ENCODE results near the gene XPR1. TPM values are rescaled to one million over a fixed set of nuclear protein-coding genes. Genes with fewer than 3 reads are reported as not detected.

The XPR1 gene
- total RNA-seq, 1 experiment from 2014 or later, result 30.7 TPM

DNA sequence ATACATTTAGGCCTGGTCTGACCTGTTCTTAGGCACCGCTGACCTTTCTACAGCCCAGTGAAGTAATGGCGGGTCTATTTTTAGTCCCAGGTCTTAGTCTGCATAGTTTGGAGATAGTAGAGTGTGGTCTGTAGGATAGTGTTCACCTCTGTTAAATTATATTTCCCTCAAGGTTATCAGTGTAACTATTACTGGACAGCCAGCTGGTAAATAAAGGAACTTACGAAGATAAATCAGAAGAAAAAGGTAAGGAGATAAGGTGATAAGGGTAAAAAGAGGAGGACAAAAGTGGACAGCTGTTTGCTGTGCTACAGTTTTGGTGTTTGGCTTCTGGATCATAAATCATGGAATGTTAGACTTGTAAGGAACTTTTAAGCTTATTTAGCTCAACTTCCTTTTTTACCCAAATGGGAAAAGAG lies 8.7 kb downstream of the XPR1 start:
- intact Hi-C loops (cut with micrococcal nuclease; ENCODE audit: unreplicated experiment), result no loop called here
- ChIA-PET POLR2A (ENCODE audit: low non-redundant PET) (no interaction called here), CTCF (no interaction called here)
- no TSS peak for BruUV-seq (replicated peaks)
- H3K9me3 ChIP-seq (ENCODE audit: low read depth, low read length, poor library complexity, severe bottlenecking), result no peaks in the 10 kb centered on the region
- H3K27me3 ChIP-seq (replicated peaks; ENCODE audit: insufficient read depth, low read depth, low read length, poor library complexity), result no peaks in the 10 kb centered on the region
- TF ChIP-seq EZH2 (IDR thresholded peaks at IDR 0.05; ENCODE audit: borderline replicate concordance, low read depth, low read length, poor library complexity, severe bottlenecking), result no peak
- TF ChIP-seq, protein P1, sequence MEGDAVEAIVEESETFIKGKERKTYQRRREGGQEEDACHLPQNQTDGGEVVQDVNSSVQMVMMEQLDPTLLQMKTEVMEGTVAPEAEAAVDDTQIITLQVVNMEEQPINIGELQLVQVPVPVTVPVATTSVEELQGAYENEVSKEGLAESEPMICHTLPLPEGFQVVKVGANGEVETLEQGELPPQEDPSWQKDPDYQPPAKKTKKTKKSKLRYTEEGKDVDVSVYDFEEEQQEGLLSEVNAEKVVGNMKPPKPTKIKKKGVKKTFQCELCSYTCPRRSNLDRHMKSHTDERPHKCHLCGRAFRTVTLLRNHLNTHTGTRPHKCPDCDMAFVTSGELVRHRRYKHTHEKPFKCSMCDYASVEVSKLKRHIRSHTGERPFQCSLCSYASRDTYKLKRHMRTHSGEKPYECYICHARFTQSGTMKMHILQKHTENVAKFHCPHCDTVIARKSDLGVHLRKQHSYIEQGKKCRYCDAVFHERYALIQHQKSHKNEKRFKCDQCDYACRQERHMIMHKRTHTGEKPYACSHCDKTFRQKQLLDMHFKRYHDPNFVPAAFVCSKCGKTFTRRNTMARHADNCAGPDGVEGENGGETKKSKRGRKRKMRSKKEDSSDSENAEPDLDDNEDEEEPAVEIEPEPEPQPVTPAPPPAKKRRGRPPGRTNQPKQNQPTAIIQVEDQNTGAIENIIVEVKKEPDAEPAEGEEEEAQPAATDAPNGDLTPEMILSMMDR (conservative IDR thresholded peaks at IDR 0.05; ENCODE audit: low read depth, low read length), result no peak
- H3K4me3 ChIP-seq (ENCODE audit: low read depth, low read length, poor library complexity, severe bottlenecking), result no peak overlapping the region
- no peak for DNase-seq (ENCODE audit: low spot score)
- no peak overlapping the region for H3K27ac ChIP-seq (ENCODE audit: low read depth, low read length, poor library complexity, severe bottlenecking)
- H3K36me3 ChIP-seq (ENCODE audit: insufficient read depth, low read length, poor library complexity, severe bottlenecking), result no peaks in the 10 kb centered on the region
- peaks cover 30% of the 10 kb centered on the region for H3K4me1 ChIP-seq (ENCODE audit: insufficient read depth, low read length, poor library complexity, severe bottlenecking)

DNA sequence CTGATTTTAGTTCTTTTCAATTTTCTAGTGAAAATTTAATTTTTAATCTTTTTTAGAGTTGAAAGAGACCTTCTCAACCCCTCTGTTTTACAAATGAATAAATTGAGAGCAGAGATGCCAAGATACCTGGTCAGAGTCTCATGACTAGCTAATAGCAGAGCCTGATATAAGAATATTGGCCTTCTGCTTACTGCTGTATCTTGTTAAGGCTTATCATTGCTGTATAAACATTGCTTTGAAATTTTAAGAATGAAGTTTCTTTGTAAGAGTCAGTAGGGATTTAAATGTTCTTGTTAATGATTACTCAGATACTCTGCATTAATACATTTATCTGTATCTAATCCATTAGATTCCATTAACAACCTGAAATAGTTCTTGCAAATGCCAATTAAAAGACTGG lies 9.8 kb downstream of the XPR1 start:
- no peak for DNase-seq (ENCODE audit: low spot score)
- H3K4me3 ChIP-seq (ENCODE audit: low read depth, low read length, poor library complexity, severe bottlenecking), result no peak overlapping the region
- no peaks in the 10 kb centered on the region for H3K27me3 ChIP-seq (replicated peaks; ENCODE audit: insufficient read depth, low read depth, low read length, poor library complexity)
- CTCF ChIA-PET, result no interaction called here
- H3K9me3 ChIP-seq (ENCODE audit: low read depth, low read length, poor library complexity, severe bottlenecking), result no peaks in the 10 kb centered on the region
- no peaks in the 10 kb centered on the region for H3K36me3 ChIP-seq (ENCODE audit: insufficient read depth, low read length, poor library complexity, severe bottlenecking)
- TF ChIP-seq, protein P1 (conservative IDR thresholded peaks at IDR 0.05; ENCODE audit: low read depth, low read length), result no peak
- TF ChIP-seq EZH2 (IDR thresholded peaks at IDR 0.05; ENCODE audit: borderline replicate concordance, low read depth, low read length, poor library complexity, severe bottlenecking), result no peak
- POLR2A ChIA-PET (ENCODE audit: low non-redundant PET), result interaction anchor here (0.7 kb wide), 1 partner anchor 1570 kb away, joined by 3 read pairs; no protein-coding TSS in a partner anchor
- no TSS peak for BruUV-seq (replicated peaks)
- intact Hi-C loops (cut with micrococcal nuclease; ENCODE audit: unreplicated experiment), result no loop called here
- peaks cover 18% of the 10 kb centered on the region for H3K4me1 ChIP-seq (ENCODE audit: insufficient read depth, low read length, poor library complexity, severe bottlenecking)
- no peak overlapping the region for H3K27ac ChIP-seq (ENCODE audit: low read depth, low read length, poor library complexity, severe bottlenecking)

DNA sequence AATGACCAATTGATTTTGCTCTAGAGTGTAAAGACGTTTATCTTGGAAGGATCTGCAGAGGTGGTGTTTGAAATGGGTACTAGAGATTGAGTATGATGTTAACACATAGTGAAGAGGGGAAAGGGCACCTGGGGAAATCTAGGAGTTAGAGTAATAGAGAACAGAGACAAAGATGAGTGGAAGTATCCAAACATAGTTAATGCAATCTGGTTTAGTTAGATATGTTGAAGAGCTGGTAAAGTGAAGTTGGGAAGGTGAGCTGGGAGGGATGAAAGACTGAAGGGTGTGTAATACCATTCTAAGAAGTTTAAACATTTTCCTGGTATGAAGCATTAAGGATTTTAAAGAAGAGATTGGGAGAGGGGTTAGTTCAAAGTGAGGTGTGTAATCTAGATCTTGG lies 11.0 kb downstream of the XPR1 start:
- DNase-seq (ENCODE audit: low spot score), result no peak
- no TSS peak for BruUV-seq (replicated peaks)
- H3K27me3 ChIP-seq (replicated peaks; ENCODE audit: insufficient read depth, low read depth, low read length, poor library complexity), result no peaks in the 10 kb centered on the region

More for the DNA sequence above, 11.0 kb downstream of the XPR1 start:
- intact Hi-C loops (cut with micrococcal nuclease; ENCODE audit: unreplicated experiment), result no loop called here
- TF ChIP-seq, protein P1 (conservative IDR thresholded peaks at IDR 0.05; ENCODE audit: low read depth, low read length), result no peak
- no peak for TF ChIP-seq EZH2 (IDR thresholded peaks at IDR 0.05; ENCODE audit: borderline replicate concordance, low read depth, low read length, poor library complexity, severe bottlenecking)
- Histone ChIP-seq H3K36me3 (ENCODE audit: insufficient read depth, low read length, poor library complexity, severe bottlenecking) (no peaks in the 10 kb centered on the region), H3K9me3 (ENCODE audit: low read depth, low read length, poor library complexity, severe bottlenecking) (no peaks in the 10 kb centered on the region), H3K4me1 (ENCODE audit: insufficient read depth, low read length, poor library complexity, severe bottlenecking) (peaks cover 17% of the 10 kb centered on the region), H3K27ac (ENCODE audit: low read depth, low read length, poor library complexity, severe bottlenecking) (no peak overlapping the region), H3K4me3 (ENCODE audit: low read depth, low read length, poor library complexity, severe bottlenecking) (no peak overlapping the region)
- ChIA-PET POLR2A (ENCODE audit: low non-redundant PET) (no interaction called here), CTCF (no interaction called here)
